Kidney capillary endothelial cell (primary cell): ENCODE results near the gene ATG7.

Experiments used
- DNase-seq: peaks from one replicate; pipeline ENCODE4 v3.0.0-alpha.2; 2018; ENCODE audit warnings: low spot score

Gene ATG7

GRCh38 chr3:11362600-11362999 is 90.4 kb downstream of the ATG7 start:
- DNase-seq: no peak

GRCh38 chr3:11363715-11364114 is 91.5 kb downstream of the ATG7 start:
- DNase-seq: no peak

DNA sequence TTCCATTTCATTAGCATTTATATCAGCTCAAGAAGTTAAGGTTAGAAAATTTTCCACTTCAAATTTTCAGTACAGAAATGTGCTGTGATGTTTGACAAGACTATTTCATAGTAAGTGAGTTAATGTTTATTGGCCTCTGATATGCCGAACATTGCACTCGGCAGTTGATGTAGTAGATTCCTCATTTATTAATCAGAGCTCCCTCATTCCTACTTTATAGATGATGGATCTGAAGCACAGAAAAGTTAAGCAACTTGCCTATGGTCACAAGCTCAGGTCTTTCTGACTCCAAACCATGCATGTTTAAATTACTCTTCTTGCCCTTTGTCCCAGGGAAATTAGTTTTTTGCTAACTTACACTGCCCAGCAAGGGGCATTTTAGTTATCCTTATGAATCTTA is 92.0 kb downstream of the ATG7 start:
- no peak for DNase-seq

GRCh38 chr3:11367143-11367693 is 95.0 kb downstream of the ATG7 start:
- DNase-seq: peak; percentile 75

- DNase-seq: no peak
Measured at GRCh38 chr3:11370191-11370590, 98.0 kb downstream of the ATG7 start.

DNA sequence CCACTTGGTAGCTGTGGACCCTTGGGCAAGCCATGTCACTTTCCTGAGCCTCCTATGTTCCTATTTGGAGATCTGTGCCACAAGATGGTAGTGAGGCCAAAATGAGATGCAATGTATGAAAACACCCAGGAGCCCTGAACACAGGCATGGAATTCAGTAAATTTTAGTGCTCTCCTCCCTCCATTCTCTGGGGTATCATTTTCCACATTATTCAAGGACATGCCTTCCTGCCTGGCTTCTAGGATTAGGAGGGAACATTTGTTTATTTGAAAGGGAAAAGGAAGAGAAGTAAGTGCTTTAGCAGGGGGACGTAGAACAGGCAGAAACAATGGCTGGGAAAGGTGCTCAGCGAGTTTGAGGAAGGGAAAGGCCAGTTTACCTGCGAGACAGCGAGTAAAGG is 98.8 kb downstream of the ATG7 start:
- no peak for DNase-seq

DNA sequence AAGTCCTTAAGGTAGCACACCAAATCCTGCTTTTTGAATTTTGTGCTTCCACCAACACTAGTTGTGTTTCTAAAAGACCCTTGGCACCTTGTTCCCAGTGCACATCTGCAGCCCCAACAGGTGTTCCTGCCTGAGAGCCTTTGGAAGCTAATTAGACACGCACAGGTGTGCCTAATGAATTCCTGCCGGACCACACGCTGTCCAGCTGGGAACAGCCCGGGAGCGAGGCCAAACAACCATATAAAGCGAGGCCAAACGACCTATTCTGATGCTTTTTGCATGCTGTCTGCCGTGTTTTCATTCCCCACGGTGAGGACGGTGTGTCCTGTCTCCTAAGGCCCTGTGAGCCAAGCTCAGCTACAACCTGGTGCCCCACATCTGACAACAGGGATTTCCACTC is 99.5 kb downstream of the ATG7 start:
- no peak for DNase-seq

GRCh38 chr3:11373235-11373634 is 101.0 kb downstream of the ATG7 start:
- no peak for DNase-seq

DNA sequence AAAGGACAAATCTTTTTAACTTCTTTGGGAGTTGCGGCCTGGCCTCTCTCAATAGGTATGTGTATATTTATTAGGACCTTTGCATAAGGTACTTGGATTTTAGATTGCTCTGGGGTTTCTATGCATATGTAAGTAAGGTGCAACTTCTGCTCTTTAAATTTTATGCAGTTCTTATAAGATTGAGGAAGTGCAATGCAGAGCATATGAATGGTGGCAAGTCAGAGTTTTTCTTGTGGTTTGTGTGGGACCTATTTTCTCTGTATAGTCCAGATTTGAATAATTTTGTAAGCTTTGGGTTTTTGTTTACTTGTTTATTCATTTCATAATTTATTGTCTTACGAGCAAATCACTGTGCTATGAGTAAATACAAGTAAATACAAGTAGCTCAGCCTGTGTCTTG is 101.5 kb downstream of the ATG7 start:
- no peak for DNase-seq

- no peak for DNase-seq
Measured at GRCh38 chr3:11375333-11376088, 103.3 kb downstream of the ATG7 start.

DNA sequence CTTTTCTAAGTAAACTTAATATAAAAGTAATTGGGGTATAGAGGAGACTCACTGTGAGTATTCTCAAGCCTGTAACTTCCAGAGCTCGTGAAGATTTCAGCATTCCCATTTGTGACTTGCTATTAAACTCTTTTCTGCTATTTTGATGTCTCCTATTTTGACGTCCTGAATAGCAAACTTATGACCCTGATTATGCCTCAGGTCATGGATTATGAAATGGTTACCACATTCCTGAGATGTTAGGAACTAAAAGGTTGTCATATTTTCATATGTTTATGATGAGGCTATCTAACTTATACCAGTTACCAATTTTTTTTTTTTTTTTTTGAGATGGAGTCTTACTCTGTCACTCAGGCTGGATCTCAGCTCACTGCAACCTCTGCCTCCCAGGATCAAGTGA is 105.5 kb downstream of the ATG7 start:
- DNase-seq: no peak

DNA sequence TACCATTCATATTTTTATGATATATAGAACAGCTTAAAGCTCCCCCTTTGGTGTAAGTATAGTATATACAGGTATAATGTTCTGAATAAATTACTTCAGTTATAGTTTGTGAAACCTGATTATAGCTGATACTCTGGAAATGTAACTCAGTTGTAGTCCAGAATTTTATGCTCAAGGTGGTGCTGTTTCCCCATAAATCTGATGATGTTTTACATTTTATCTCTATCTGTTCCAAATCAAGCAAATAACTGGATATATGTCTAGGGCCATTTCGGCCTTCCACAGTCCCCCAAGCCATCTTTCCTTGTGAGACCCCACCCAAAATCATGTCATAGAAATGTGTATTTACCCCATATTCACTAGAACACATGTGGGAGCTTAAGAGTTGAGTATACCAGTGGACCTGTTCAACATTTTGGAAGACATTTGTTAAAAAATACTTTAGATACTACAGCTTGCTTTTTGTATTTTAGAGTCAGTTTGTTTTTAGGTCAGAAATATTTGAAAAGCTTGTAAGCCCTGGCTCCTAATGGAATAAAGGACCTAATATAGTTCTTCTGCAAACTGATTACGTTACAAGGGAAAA is 107.1 kb downstream of the ATG7 start:
- DNase-seq: peak; percentile 84

DNA sequence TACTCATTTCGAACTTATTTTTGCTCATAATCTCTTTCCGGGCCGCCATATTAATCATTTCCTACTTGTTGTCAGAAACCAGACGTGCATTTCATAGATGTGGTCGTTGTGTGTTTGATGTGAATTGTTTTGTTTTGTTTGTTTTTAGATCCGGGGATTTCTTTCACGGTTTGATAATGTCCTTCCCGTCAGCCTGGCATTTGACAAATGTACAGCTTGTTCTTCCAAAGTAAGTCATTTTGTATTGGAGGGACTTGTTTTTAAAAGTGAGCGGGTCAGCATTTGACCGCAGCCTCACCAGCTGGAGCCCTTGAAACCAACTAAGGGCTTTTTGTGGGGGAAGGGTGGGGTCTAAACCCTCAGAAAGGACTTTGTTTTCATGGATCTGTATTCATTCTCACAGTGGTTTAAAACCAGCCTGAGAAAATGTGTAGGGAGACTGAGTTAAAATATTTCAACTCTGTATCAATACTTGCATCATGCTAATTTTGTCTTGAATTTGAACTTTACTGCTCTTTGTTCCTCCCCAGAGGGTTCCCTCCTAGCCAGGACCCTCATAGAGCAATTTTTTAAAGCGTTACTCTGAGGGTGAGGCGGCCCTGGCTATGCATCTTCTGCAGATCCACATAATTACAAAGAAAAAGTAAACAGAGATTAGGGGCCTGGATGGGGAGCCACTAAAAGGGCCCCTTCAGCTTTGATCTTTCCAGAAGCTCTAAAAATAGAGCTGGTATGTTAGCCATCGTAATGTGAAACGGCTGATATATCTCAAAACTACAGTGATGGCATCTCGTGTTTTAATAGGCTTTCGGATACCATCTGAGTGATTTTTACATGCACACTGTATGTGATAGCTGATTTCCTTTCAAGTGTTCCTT is 107.9 kb downstream of the ATG7 start:
- peak; percentile 83 for DNase-seq

DNA sequence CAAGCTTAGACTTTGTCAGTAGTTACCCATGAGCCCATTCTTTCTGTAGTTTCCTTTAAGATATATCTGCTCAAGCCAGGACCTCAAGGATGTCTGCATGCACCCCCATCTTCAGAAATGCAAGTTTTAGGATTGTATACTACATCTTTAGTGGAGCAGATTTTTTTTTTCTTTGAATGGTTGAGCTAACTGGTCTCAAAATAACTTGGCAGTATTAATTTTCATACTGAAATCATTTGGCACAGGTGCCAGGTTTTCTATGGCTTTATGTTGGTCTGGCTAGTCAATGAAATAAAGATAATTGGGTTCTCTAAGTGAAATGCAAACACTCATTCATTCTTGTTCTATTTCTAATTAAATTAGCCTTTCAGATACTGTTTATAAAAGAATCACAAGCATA is 108.9 kb downstream of the ATG7 start:
- DNase-seq: no peak

DNA sequence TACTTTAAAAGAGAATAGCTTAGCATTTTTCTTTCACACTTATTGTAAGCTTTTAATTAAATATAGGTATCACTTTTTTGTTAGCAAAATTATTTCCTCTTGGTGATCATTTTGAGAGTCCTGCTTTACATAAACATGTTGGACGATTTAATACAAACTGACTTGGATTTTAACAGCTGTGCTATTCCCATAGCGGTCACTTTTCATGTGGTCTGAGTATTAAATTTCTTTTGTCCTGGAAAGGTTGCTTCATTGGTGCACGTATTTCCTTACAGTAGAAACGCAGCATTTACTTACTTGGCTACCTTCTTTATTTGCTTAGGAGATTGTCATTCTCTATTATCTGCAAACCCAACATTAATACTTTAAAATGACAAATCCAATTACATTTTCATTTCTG is 109.4 kb downstream of the ATG7 start:
- no peak for DNase-seq

DNA sequence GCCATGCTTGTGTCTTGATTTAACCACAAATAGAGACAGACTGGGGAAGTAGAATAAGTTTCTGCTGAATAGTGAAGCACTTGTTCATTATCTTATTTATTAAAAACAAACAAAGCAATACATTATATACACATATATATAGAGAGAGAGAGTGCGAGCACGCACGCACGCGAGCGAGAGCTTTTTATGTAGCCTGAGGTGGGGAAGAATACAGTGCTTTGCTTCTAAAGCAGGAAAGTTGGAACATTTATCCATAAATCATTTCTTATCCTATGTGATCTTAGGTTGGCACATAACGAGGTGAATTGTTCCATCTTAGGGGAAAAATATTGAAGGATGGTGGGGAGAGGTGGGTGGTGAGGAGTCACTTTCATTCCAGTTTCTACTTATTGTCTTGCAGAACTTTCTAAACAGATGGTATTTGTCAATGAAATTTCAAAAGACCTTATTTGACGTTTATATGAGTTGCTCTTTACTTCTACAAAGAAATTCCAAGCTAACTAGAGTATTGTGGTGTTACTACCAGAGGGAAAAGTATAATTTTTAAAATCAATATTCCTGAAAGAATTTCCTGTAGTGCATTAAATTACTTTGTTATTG is 110.0 kb downstream of the ATG7 start:
- DNase-seq: no peak

- no peak for DNase-seq
Measured at GRCh38 chr3:11384074-11384473, 111.9 kb downstream of the ATG7 start.

GRCh38 chr3:11385326-11385725 is 113.1 kb downstream of the ATG7 start:
- no peak for DNase-seq

DNA sequence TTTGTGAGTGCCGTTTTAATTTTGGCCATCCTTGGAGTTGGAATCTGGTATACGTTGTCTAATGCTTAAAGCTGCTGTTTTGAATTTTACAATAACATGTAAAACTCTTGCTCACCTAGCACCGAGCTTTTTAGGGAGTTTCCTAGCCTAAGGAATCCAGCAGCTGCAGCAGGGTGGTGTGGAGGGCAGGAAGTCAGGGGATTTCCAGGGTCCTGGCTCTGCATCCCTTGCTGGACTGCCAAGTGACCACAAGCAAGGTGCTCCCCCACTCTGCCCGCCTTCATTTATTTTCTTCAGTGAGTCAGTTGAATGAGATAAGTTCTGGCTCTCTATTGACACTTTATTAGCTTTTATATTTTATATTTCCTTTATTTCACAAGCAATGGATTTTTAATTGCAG is 113.7 kb downstream of the ATG7 start:
- no peak for DNase-seq

- DNase-seq: no peak
Measured at GRCh38 chr3:11386465-11387113, 114.4 kb downstream of the ATG7 start.

- DNase-seq: no peak
Measured at GRCh38 chr3:11389386-11390268, 117.4 kb downstream of the ATG7 start.
